ENCODE results near the gene WNT3. TPM values are rescaled to one million over a fixed set of nuclear protein-coding genes. Genes with fewer than 3 reads are reported as not detected.

Gene WNT3
- total and polyA plus RNA-seq, 10 of the 15 experiments (the other 5 are each of a cell fraction or from before 2014, with no cell fraction given): 0.01 to 0.03 TPM; not detected in 8

DNA sequence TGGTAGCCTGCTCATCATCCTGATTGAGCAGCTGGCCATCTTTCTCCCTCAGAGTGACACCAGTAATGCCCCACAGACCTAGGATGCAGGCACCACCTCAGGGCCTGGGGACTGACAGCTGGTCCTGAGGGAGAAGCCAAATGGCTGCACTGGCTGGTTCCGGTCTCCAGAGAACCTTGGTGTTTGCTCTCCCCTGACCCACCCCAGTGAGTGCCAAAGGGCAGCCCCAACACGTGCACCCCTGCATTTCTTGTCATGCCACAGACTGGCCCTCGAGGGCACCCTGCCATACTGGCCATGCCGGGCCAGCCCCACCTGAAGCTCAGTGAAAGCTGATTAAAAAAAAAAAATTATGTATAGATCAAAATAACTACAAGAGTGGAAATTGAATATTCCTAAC lies 100.5 kb downstream of the WNT3 start:
- intact Hi-C loops (cut with micrococcal nuclease; ENCODE audit: unreplicated experiment) (no loop called here), in situ Hi-C loops (cut with MboI) (no loop called here)
- Histone ChIP-seq H3K79me2 (ENCODE audit: control insufficient read depth, insufficient read depth, low read length) (no peaks in the 10 kb centered on the region), H3K36me3 (ENCODE audit: control insufficient read depth in 2 of 2, insufficient read depth in 2 of 2, low read length in 1 of 2) (peaks cover 4 to 5% of the 10 kb centered on the region in 2 experiments; a peak in 2 of 4 replicates), H2AFZ (ENCODE audit: control insufficient read depth, low read depth, low read length) (no peak overlapping the region), H3K4me1 (ENCODE audit: control insufficient read depth, insufficient read depth, low read length) (0 out of 2 replicates have a peak, but pooled peaks cover 3% of the 10 kb centered on the region), H3K27me3 (replicated peaks in 1 of 2; ENCODE audit: control insufficient read depth in 2 of 2, insufficient read depth in 2 of 2, low read length in 1 of 2) (no peaks in the 10 kb centered on the region), H3K27ac (ENCODE audit: control insufficient read depth, insufficient read depth) (no peak overlapping the region), H3K4me2 (ENCODE audit: control insufficient read depth, insufficient read depth) (no peak overlapping the region), H4K20me1 (ENCODE audit: control insufficient read depth, insufficient read depth) (no peaks in the 10 kb centered on the region), H3K4me3 (no peak overlapping the region), H3K9me3 (replicated peaks; ENCODE audit: control insufficient read depth, insufficient read depth, low read length) (no peaks in the 10 kb centered on the region), H3K9ac (ENCODE audit: control insufficient read depth, insufficient read depth, low read length) (no peak overlapping the region)
- ChIA-PET RAD21 (ENCODE audit: unreplicated experiment) (no interaction called here), CTCF (interaction anchor here (0.6 kb wide), 1 partner anchor 151 kb away, joined by 3 read pairs; no protein-coding TSS in a partner anchor), POLR2A (no interaction called here), SMC1A (ENCODE audit: uncharacterized antibody, unreplicated experiment) (interaction anchor here (0.7 to 0.9 kb wide), 2 partner anchors 16 to 28 kb away, joined by 3 to 4 read pairs; no protein-coding TSS in a partner anchor)
- DNase-seq (ENCODE audit: low read depth, low spot score) (no peak), FAIRE-seq (no peak), ATAC-seq (no peak)
- WGBS (ENCODE audit: insufficient coverage, insufficient replicate concordance, low lambda C conversion rate, missing lambda C conversion rate): 100% methylated on average over 4 of the region's 4 CpGs
- TF ChIP-seq FOXK2 (IDR thresholded peaks at IDR 0.05) (no peak), TCF12 (IDR thresholded peaks at IDR 0.05; ENCODE audit: low read depth, low read length) (no peak), PAX8 (IDR thresholded peaks at IDR 0.05) (no peak), NRF1 (conservative IDR thresholded peaks at IDR 0.05; ENCODE audit: low read depth, low read length) (no peak)
- TF ChIP-seq, protein P1, sequence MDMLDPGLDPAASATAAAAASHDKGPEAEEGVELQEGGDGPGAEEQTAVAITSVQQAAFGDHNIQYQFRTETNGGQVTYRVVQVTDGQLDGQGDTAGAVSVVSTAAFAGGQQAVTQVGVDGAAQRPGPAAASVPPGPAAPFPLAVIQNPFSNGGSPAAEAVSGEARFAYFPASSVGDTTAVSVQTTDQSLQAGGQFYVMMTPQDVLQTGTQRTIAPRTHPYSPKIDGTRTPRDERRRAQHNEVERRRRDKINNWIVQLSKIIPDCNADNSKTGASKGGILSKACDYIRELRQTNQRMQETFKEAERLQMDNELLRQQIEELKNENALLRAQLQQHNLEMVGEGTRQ (IDR thresholded peaks at IDR 0.05; ENCODE audit: borderline replicate concordance, low read depth, low read length): no peak
- TF ChIP-seq, protein P2, sequence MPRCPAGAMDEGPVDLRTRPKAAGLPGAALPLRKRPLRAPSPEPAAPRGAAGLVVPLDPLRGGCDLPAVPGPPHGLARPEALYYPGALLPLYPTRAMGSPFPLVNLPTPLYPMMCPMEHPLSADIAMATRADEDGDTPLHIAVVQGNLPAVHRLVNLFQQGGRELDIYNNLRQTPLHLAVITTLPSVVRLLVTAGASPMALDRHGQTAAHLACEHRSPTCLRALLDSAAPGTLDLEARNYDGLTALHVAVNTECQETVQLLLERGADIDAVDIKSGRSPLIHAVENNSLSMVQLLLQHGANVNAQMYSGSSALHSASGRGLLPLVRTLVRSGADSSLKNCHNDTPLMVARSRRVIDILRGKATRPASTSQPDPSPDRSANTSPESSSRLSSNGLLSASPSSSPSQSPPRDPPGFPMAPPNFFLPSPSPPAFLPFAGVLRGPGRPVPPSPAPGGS (IDR thresholded peaks at IDR 0.05; ENCODE audit: borderline replicate concordance, insufficient read depth, low read depth, low read length, poor library complexity, severe bottlenecking): no peak
- BruUV-seq (replicated peaks): no TSS peak

Other genes with a start within 250 kb of the WNT3 start
- 11.0 and 12.6 TPM in 2 replicates for gene ARL17A, start 239.0 kb downstream of the WNT3 start, total RNA-seq (2014; rRNA removed)
- gene ARL17A, start 239.0 kb downstream of the WNT3 start, total RNA-seq (2014; rRNA removed; fragmentation: Illumina TruSeq; extraction: Trizol): 17.0 and 17.3 TPM in 2 replicates
- gene ARL17A, start 239.0 kb downstream of the WNT3 start, total RNA-seq (2021): 15.1 and 20.0 TPM in 2 replicates
- gene ARL17A, start 239.0 kb downstream of the WNT3 start, polyA plus RNA-seq (2011; rRNA removed): 38.7 and 39.1 TPM in 2 replicates
- gene ARL17A, start 239.0 kb downstream of the WNT3 start, polyA plus RNA-seq (2014; fragmentation: Illumina TruSeq; extraction: Trizol): 20.3 and 23.9 TPM in 2 replicates
- gene ARL17A, start 239.0 kb downstream of the WNT3 start, polyA plus RNA-seq (2014; fragmentation: Nextera tagmentation; extraction: Ambion mirVana): 1 to 10 TPM; 4.0 to 5.9 TPM
- 20.2 and 20.7 TPM in 2 replicates for gene ARL17A, start 239.0 kb downstream of the WNT3 start, polyA plus RNA-seq (2014; rRNA removed)
- gene ARL17A, start 239.0 kb downstream of the WNT3 start, polyA plus RNA-seq (2016; fragmentation: Nextera tagmentation; extraction: Ambion mirVana): 10 to 100 TPM; 16.3 to 19.0 TPM
- gene NSF, start 228.0 kb downstream of the WNT3 start, total RNA-seq (2014; rRNA removed): 14.4 and 16.9 TPM in 2 replicates
- 15.5 and 15.8 TPM in 2 replicates for gene NSF, start 228.0 kb downstream of the WNT3 start, total RNA-seq (2014; rRNA removed; fragmentation: Illumina TruSeq; extraction: Trizol)
- 16.0 and 18.1 TPM in 2 replicates for gene NSF, start 228.0 kb downstream of the WNT3 start, total RNA-seq (2021)
- 16.6 and 18.7 TPM in 2 replicates for gene NSF, start 228.0 kb downstream of the WNT3 start, polyA plus RNA-seq (2011; rRNA removed)
- 17.2 and 19.4 TPM in 2 replicates for gene NSF, start 228.0 kb downstream of the WNT3 start, polyA plus RNA-seq (2014; fragmentation: Illumina TruSeq; extraction: Trizol)
- 1 to 10 TPM; 6.8 to 7.6 TPM for gene NSF, start 228.0 kb downstream of the WNT3 start, polyA plus RNA-seq (2014; fragmentation: Nextera tagmentation; extraction: Ambion mirVana)
- 8.9 and 10.2 TPM in 2 replicates for gene NSF, start 228.0 kb downstream of the WNT3 start, polyA plus RNA-seq (2014; rRNA removed)
- 10 to 100 TPM; 24.3 to 25.6 TPM for gene NSF, start 228.0 kb downstream of the WNT3 start, polyA plus RNA-seq (2016; fragmentation: Nextera tagmentation; extraction: Ambion mirVana)
- not detected in 2 replicates for gene WNT9B, start 32.9 kb upstream of the WNT3 start, total RNA-seq (2014; rRNA removed)
- not detected in 2 replicates for gene WNT9B, start 32.9 kb upstream of the WNT3 start, total RNA-seq (2014; rRNA removed; fragmentation: Illumina TruSeq; extraction: Trizol)
- not detected in 2 replicates for gene WNT9B, start 32.9 kb upstream of the WNT3 start, total RNA-seq (2021)
- not detected in 2 replicates for gene WNT9B, start 32.9 kb upstream of the WNT3 start, polyA plus RNA-seq (2011; rRNA removed)
- gene WNT9B, start 32.9 kb upstream of the WNT3 start, polyA plus RNA-seq (2014; fragmentation: Illumina TruSeq; extraction: Trizol): not detected in 2 replicates
- not detected for gene WNT9B, start 32.9 kb upstream of the WNT3 start, polyA plus RNA-seq (2014; fragmentation: Nextera tagmentation; extraction: Ambion mirVana)
- not detected in 2 replicates for gene WNT9B, start 32.9 kb upstream of the WNT3 start, polyA plus RNA-seq (2014; rRNA removed)
- gene WNT9B, start 32.9 kb upstream of the WNT3 start, polyA plus RNA-seq (2016; fragmentation: Nextera tagmentation; extraction: Ambion mirVana): not detected
- 31.2 and 35.3 TPM in 2 replicates for gene GOSR2, start 104.5 kb upstream of the WNT3 start, total RNA-seq (2014; rRNA removed)
- gene GOSR2, start 104.5 kb upstream of the WNT3 start, total RNA-seq (2014; rRNA removed; fragmentation: Illumina TruSeq; extraction: Trizol): 28.7 and 30.1 TPM in 2 replicates
- 41.4 and 43.4 TPM in 2 replicates for gene GOSR2, start 104.5 kb upstream of the WNT3 start, total RNA-seq (2021)
- 51.8 and 60.4 TPM in 2 replicates for gene GOSR2, start 104.5 kb upstream of the WNT3 start, polyA plus RNA-seq (2011; rRNA removed)
- 34.9 and 35.7 TPM in 2 replicates for gene GOSR2, start 104.5 kb upstream of the WNT3 start, polyA plus RNA-seq (2014; fragmentation: Illumina TruSeq; extraction: Trizol)
- 10 to 100 TPM; 49.2 to 59.1 TPM for gene GOSR2, start 104.5 kb upstream of the WNT3 start, polyA plus RNA-seq (2014; fragmentation: Nextera tagmentation; extraction: Ambion mirVana)
- gene GOSR2, start 104.5 kb upstream of the WNT3 start, polyA plus RNA-seq (2014; rRNA removed): 35.4 and 44.8 TPM in 2 replicates
- gene GOSR2, start 104.5 kb upstream of the WNT3 start, polyA plus RNA-seq (2016; fragmentation: Nextera tagmentation; extraction: Ambion mirVana): 10 to 100 TPM; 59.7 to 64.5 TPM
- gene RPRML, start 160.6 kb upstream of the WNT3 start, total RNA-seq (2014; rRNA removed): not detected in 2 replicates
- not detected in 2 replicates for gene RPRML, start 160.6 kb upstream of the WNT3 start, total RNA-seq (2014; rRNA removed; fragmentation: Illumina TruSeq; extraction: Trizol)
- gene RPRML, start 160.6 kb upstream of the WNT3 start, total RNA-seq (2021): not detected in 2 replicates
- not detected in 2 replicates for gene RPRML, start 160.6 kb upstream of the WNT3 start, polyA plus RNA-seq (2011; rRNA removed)
- not detected in 2 replicates for gene RPRML, start 160.6 kb upstream of the WNT3 start, polyA plus RNA-seq (2014; fragmentation: Illumina TruSeq; extraction: Trizol)
- gene RPRML, start 160.6 kb upstream of the WNT3 start, polyA plus RNA-seq (2014; fragmentation: Nextera tagmentation; extraction: Ambion mirVana): not detected
- gene RPRML, start 160.6 kb upstream of the WNT3 start, polyA plus RNA-seq (2014; rRNA removed): not detected in 2 replicates
- gene RPRML, start 160.6 kb upstream of the WNT3 start, polyA plus RNA-seq (2016; fragmentation: Nextera tagmentation; extraction: Ambion mirVana): not detected

All from GM12878 (cell line).